Renal cortex interstitium (tissue), 11 donors: ENCODE measurements around the gene LYRM1. TPM values are rescaled to one million over a fixed set of nuclear protein-coding genes. Genes with fewer than 3 reads are reported as not detected.

Source experiments
- DNase-seq, 11 donors: peaks; one replicate each; pipeline ENCODE4 v3.0.0-alpha.2; 2013; ENCODE audit warnings: low read depth in 9 of 11, low spot score in 4 of 11; ENCODE audit errors: extremely low read depth in 1 of 11
- polyA plus RNA-seq, 3 donors: library from polyadenylated mRNA; unstranded; fragments of 120-200 nt; gene quantifications; one replicate each; pipeline ENCODE4 v1.2.1, GENCODE V29; 2013; ENCODE audit not compliant: insufficient read length in 3 of 3

Gene LYRM1
- polyA plus RNA-seq, 3 donors, result 48.2 to 50.9 (median 48.2) TPM

- DNase-seq, result no peak
Observed at GRCh38 chr16:20894388-20894787, 6.2 kb upstream of the LYRM1 start.

DNA sequence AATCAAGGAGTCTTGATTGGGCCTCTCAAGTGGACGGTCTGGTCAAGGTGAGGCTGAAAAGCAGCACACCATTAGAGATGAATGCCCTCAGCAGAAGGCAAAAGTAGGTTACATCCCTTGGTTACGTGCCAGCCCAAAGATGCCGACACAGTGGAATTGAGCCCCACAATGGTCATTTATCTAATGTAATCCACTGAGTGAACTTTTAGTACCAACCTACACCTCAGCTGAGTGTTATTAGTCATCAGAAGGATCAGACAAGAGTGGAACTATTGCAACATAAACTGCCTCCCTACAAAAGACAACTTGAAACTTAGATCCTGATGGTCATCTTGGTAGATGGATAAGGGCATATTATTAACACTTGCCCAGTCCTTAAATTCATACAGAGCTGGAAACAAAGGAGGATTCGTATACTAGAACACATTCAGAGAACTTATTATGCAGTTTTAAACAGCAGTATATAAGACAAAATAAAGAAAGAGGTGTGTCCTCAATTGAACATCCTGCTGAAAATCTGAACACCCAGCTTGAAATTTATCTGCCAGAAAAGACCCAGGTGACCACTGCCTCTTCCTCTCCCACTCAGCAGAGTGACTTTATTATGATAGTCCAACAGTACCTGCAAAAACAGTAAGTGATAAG lies 3.2 kb upstream of the LYRM1 start:
- no peak for DNase-seq

DNA sequence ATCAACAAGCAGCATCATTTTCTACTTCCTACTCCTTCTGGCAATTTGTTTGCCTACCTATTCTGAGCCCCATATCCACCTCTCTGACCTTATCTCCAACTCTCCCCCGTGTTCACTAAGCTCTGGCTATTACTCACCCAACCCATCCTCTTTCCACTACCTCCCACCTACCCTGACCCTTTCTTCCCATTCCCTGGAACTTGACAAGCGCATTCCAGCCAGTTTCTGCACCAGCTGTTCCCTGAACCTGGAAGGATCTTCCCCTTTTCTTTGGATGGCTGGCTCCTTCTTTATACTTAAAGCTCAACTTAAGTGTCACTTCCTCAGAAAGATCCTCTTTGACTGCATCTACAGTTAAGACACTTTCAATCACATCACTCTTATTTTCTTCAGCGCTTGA lies 2.6 kb upstream of the LYRM1 start:
- DNase-seq, result no peak

GRCh38 chr16:20899071-20899470 lies 1.5 kb upstream of the LYRM1 start:
- DNase-seq, result no peak

DNA sequence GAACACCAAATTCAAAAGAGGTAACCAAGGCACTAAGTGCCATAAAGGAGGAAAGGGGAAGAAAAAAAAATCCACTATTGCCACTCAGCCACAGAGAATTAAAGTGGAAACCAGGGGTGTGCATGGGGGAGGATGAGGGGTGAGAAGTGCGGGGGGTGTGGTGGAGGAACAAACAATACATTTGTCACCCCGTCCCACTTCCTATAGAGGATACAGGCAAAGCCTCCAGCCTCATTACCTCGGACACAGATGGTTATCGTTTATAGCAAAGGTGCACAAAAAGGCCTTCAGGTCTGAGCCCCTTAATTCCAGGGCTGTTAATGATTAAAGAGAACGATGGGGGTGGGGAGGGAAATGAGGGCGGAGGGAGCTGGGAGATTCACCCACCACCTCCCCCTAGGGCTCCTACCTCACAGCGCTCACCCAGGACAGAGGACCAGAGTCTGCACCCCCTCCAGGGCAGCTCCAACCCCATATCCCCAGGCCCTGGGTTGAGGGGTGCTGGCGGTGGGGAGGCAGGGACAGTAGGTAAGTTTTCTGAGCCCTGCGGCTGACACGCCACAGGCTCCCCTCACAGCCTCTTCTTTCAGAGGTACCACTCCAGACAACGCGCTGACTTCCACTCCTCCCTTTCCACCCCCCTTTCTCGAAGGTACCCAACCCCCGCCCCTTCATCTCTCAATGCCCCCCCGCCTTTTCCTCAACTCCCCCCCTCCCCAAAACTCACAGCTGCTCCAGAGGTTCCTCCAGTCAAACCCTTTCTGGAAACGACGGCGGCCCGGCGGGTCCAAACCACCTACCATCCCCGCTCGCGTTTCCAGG lies 883 bp upstream of the LYRM1 start:
- peak in 4 of 11 donors; percentile 33 to 68 (median 41) for DNase-seq

GRCh38 chr16:20901068-20901435 lies 481 bp downstream of the LYRM1 start:
- DNase-seq, result no peak

DNA sequence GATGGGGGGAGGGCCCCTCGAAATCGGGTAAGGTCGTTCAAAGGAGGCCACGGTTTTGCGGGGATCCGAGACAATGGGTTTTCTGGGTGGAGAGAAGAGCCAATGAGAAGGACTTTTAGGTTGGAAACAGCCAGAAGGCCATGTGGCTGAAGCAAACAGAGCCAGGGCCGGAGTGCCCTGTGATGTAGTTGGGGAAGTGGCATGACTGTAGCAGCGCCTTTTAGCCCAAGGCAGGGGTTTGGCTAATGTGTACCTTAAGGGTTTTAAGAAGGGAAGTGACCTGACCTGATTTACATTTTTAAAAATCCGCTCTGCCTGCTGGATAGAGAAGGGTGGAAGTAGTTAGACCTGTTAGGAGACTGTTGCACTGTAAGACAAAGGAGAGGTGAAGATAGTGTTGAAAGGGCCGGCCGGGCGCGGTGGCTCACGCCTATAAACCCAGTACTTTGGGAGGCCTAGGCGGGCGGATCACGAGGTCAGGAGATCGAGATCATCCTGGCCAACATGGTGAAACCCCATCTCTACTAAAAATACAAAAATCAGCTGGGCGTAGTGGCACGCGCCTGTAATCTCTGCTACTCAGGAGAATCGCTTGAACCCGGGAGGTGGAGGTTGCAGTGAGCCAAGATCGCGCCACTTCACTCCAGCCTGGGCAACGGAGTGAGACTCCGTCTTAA lies 1.0 kb downstream of the LYRM1 start:
- peak in 2 of 11 donors; percentile 47 to 48 for DNase-seq

DNA sequence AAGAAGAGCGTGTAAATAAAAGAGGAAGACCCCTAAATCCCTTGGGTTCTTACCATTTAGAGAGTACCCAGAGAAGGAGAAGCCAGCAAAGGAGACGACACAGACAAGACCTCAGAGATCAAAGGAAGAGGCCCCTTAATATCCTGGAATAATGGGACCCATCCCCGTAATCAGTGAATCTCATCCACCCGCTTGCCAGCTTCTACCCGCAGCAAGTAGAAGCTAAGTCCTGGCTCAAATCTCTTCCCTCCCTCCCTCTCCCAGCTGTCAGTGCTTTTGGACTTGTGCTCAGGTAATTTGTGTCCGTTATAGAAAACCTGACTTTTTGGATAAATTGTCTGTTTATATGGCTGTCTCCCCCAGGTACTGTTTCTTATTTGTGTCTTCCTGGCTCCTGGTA lies 1.9 kb downstream of the LYRM1 start:
- DNase-seq, result no peak

- no peak for DNase-seq
Observed at GRCh38 chr16:20903116-20903898, 2.7 kb downstream of the LYRM1 start.

DNA sequence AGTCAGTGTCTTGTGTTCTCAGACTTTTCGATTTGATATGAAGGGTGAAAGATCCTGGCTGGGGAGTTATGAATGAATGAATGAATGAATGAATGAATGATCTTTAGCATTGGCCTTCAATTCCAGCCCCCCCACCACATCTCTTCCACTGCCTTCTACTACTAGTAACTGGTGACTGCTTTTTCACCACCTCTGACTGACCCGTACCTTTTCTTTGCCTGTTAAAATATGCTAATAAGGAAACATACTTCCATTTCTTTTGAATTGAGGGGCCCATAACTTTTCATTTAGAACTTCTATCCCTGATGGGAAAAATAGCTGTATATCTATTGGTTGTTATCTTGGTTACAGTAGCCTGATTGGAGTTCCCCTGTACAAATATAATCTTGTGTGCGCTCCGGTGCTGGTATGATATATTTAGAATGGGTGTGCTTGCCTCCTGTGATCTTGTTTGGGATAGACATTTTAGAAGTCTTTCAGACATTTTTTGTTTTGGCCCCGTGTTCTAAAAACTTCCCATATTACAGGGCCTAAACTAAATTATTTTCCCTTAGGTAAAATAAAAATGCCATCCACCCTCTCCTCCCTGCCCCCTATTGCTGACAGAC lies 3.4 kb downstream of the LYRM1 start:
- DNase-seq, result no peak

- no peak for DNase-seq
Observed at GRCh38 chr16:20904507-20905081, 4.0 kb downstream of the LYRM1 start.

DNA sequence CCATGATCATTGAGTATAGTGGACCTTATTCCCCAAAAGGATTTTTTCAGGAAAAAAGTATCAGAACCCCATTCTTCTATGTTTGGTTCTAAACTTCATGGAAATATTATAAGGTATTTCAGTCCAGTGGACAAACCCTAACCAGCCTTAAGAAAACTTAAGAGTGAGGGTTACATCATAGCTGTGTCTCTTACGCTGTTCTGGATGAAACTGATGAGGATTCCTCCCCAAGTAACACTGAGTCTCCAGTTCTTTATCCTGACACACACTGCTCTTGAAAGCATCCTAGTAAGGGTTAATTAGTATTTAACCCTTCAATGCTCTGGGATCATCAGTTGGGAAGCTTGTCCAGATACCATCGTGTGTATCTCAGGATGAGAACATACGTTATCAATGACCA lies 5.0 kb downstream of the LYRM1 start:
- no peak for DNase-seq

DNA sequence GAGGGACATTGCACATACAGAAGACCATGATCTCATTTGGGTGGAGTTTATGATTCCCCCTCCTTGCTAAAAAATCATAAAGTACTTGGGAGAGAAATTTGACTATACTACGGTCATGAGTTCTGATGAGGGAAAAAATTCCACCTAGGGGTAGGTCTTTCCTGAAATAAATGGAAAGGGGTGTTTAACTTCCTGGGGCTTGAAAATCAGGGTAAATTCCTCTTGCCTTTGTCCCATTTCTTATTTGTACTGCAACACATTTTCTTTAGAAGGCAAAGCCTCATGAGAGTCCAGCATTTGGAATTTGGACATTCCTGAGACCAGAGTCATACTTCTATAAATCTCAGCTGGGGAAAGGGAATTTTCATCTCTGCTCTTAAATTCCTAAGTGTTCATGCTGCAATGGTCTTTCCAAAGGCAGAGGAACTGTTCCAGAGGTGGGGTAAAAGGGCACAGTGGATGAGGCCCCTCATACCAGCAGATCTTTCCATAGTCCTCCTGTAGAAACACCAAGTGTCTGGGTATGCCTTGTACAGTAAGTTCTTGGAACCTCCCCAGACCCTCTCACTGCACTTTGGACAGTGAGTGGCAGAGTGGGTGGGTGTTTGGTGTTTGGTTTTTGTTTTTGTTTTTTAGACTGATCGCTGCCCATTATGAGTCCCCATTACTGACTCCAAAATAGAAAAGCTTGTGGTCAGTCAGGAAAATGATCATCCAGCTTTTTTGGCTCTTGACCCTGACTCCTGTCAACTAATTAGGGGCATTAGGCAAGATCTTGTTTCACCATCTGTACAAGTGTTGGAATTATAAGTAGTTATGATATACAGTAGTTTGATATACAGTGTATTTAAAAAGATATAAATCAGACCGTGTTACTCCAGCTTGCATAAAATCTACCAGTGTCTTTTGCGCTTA lies 6.0 kb downstream of the LYRM1 start:
- peak in 3 of 11 donors; percentile 38 to 75 (median 44) for DNase-seq

GRCh38 chr16:20910781-20911321 lies 10.3 kb downstream of the LYRM1 start:
- peak in 1 of 11 donors; percentile 19 for DNase-seq

DNA sequence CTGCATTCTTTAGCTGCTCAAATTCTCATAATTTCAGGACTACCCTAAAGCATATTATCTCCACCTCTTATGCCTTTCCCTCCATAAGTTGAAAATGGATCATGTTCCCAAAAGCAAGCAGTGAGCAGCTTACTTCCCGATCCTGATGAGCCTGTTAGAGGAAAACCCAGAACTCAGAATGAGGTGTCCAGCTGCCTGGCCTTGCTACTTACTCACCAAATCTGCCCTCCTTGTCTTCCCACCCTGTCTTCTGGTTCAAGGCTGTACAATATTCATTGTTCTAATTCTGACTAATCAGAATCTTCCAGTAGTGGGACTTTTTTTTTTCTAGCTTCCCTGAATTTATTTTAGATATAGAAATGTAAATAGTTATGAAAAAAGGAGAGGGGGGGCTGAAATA lies 10.8 kb downstream of the LYRM1 start:
- no peak for DNase-seq

DNA sequence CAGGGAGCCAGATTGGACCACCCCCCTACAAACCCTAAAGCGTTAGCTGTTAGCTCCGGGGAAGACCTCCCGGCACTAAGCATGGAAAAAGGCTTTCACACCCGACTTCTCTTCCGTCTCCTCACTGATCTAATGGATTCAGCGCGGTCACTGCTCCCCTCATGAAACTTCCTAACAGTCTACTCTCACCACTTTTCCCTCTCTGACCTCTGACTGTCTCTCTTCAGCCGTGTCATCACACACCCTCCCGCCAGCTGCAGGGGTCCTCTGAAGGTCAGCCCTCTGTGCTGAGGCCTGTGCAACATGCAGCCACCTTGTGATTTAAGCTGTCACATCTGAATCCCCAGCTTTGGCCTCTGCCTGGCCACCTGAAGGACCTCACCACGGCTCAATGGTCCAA lies 15.7 kb downstream of the LYRM1 start:
- DNase-seq, result no peak

DNA sequence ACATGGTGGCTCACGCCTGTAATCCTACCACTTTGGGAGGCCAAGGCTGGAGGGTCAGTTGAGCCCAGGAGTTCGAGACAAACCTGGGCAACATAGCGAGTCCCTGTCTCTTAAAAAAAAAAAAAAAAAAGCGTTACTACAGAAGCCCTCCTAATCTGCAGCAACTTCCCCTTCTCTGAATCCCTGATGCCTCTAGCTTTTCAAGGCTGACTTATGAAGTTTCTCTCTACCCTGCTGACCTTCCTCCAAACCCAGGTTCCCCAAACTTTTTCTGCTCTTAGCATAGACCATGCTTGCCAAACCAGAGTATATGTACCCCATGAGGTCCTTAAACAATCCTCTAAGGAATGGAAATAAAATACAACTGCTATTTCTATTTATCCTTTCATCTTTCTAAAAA lies 16.4 kb downstream of the LYRM1 start:
- no peak for DNase-seq
